Esophagus muscularis mucosa (tissue), 4 donors: ENCODE results near the gene CCL15.

Experiments used
- CTCF ChIP-seq, 3 experiments: fragments of 200-600 bp in 2 of 3; fragments of 450-650 bp in 1 of 3; sonication (generic) in 2 of 3; IDR thresholded peaks; one replicate each; pipeline ENCODE4 v1.5.1; 2017 to 2019; ENCODE audit warnings: antibody characterized with exemption in 3 of 3, mild to moderate bottlenecking in 2 of 3, moderate library complexity in 1 of 3
- EP300 ChIP-seq: sonication (generic); formaldehyde crosslinking; IDR thresholded peaks from one replicate; pipeline ENCODE4 v1.6.1; 2017; ENCODE audit warnings: antibody characterized with exemption
- POLR2AphosphoS5 ChIP-seq, 2 donors: sonication (generic); formaldehyde crosslinking; IDR thresholded peaks; one replicate each; pipeline ENCODE4 v1.6.1; 2017; ENCODE audit warnings: antibody characterized with exemption in 2 of 2

- TF ChIP-seq CTCF (IDR thresholded peaks at IDR 0.05) (no peak), EP300 (no peak), POLR2AphosphoS5 (IDR thresholded peaks at IDR 0.05) (no peak)
Observed at GRCh38 chr17:35998018-35998545, 3.3 kb downstream of the CCL15 start.
